Muscle layer of duodenum (tissue), 2 donors: ENCODE data around the gene HSPB9.
"Not testable (repeated sequence)": the region's sequence is repeated elsewhere in the genome, so short reads cannot be mapped to it uniquely, and the experiment has no call there.

ENCODE experiments used
- H3K27ac ChIP-seq: one replicate; pipeline ENCODE4 v1.7.0; 2013; ENCODE audit warnings: mild to moderate bottlenecking, low read length
- H3K27me3 ChIP-seq: one replicate; pipeline ENCODE4 v1.7.0; 2013; ENCODE audit warnings: low read depth, mild to moderate bottlenecking, control low read depth, low read length
- H3K36me3 ChIP-seq, 2 donors: one replicate each; pipeline ENCODE4 v1.7.0; 2013; ENCODE audit warnings: low read length in 2 of 2, control low read depth in 1 of 2, mild to moderate bottlenecking in 1 of 2; ENCODE audit not compliant: insufficient read depth in 2 of 2, control insufficient read depth in 1 of 2
- H3K4me1 ChIP-seq, 2 donors: one replicate each; pipeline ENCODE4 v1.7.0; 2013; ENCODE audit warnings: low read length in 2 of 2, mild to moderate bottlenecking in 2 of 2, control low read depth in 1 of 2, moderate library complexity in 1 of 2; ENCODE audit not compliant: insufficient read depth in 2 of 2, control insufficient read depth in 1 of 2
- H3K4me3 ChIP-seq, 2 donors: one replicate each; pipeline ENCODE4 v1.7.0; 2013; ENCODE audit warnings: low read length in 2 of 2, low read depth in 1 of 2, mild to moderate bottlenecking in 1 of 2
- H3K9me3 ChIP-seq, 2 donors: one replicate each; pipeline ENCODE4 v1.7.0; 2013; ENCODE audit warnings: low read length in 2 of 2, control low read depth in 1 of 2, mild to moderate bottlenecking in 1 of 2; ENCODE audit not compliant: control insufficient read depth in 1 of 2
- donor health status: healthy.

HSPB9 gene

DNA sequence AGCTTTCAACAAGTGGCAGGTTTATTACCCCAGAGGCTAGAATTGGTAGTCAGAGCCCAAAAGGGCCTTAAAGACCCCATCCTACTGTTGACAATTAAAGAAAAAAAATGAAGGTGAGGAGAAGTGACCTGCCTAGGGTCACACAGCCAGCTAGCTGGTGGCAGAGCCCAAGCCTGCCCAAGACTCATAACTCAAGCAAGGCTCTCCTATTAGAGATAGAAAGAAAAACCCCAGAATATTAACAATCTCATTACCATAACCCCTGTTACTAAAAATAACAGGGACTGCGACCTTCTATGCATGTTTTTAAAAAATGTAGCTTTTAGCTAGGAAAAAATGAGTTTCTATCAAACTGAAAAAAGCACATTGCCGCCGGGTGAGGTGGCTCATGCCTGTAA is 14.0 kb downstream of the HSPB9 start:
- H3K27ac ChIP-seq = peak overlapping the region; percentile 66
- no peaks in the 10 kb centered on the region for H3K27me3 ChIP-seq
- peak overlapping the region in 1 of 2 donors; percentile 5 for H3K4me3 ChIP-seq
- peaks cover 35 to 55% of the 10 kb centered on the region in 2 donors for H3K4me1 ChIP-seq
- H3K36me3 ChIP-seq = peaks cover 3 to 5% of the 10 kb centered on the region in 2 donors
- no peaks in the 10 kb centered on the region for H3K9me3 ChIP-seq

DNA sequence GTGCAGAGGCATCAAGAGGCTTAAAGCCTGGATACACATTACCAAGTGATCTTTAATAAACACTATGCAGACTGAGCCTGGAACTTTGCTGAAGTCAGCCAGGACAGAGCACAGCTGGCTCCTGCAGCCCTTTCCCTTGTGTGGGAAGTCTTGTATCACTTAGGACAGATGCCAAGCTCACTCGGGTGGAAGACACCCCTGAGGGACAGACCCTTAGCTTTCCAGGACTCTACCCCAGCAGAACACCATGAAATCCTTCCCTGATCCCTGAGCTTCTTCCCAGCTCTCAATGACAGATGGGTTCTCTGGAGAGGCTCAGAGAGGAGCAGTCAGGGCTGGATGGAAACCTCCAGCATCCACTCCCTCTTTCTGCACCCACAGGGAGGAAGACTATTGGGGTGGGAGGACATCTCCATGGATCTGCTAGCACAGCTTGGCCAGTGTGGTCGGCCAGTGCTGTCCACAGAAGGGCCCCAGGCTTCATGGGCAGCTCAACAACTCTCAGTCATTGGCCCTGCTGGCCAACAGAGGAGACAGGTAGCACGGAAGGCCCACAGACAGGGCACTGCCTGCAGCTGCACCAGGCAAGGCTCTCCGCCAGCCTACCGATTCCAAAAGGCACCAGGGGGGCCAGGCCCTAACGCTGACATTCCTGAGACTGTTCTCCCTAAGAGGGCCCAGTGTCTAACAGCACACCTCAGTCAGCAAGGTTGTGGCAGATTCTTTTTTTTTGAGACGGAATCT is 16.3 kb downstream of the HSPB9 start:
- H3K27ac ChIP-seq = no peak overlapping the region
- H3K27me3 ChIP-seq = no peaks in the 10 kb centered on the region
- H3K9me3 ChIP-seq = no peaks in the 10 kb centered on the region
- H3K4me3 ChIP-seq = no peak overlapping the region
- peaks cover 3 to 5% of the 10 kb centered on the region in 2 donors for H3K36me3 ChIP-seq
- peaks cover 21 to 49% of the 10 kb centered on the region in 2 donors for H3K4me1 ChIP-seq

DNA sequence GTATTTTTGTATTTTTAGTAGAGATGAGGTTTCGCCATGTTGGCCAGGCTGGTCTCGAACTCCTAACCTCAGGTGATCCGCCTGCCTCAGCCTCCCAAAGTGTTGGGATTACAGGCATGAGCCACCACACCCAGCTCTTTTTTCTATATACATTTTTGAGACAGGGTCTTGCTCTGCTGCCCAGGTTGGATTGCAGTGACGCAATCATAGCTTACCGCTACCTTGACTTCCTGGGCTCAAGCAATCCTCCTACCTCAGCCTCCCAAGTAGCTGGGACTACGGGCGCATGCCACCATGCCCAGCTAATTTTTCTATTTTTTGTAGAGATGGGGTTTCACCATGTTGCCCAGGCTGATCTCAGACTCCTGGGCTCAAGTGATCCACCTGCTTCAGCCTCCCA is 18.1 kb downstream of the HSPB9 start:
- H3K27ac ChIP-seq, H3K4me3 ChIP-seq, H3K27me3 ChIP-seq, H3K36me3 ChIP-seq, H3K9me3 ChIP-seq: not testable (repeated sequence)
- peaks cover 15 to 40% of the 10 kb centered on the region in 2 donors for H3K4me1 ChIP-seq

DNA sequence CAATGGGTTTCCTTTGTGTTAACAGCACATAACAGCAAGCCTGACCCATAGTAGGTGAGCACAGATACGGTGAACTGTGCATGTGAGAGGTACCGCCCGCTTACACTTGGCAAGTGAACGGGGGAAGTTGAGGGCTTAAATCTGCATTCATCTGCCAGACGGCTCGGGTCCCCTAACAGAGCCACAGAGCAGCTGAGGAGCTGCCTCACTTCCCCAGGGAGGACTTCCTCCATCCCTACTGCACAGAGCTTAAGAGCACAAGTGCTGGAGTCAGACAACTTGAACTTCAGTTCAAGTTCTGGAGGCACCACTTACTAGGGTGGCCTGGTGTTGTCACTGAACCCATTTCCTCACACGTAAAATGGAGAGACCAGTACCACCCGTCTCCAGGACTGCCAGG is 18.8 kb downstream of the HSPB9 start:
- no peaks in the 10 kb centered on the region for H3K27me3 ChIP-seq
- peaks cover 14 to 33% of the 10 kb centered on the region in 2 donors for H3K4me1 ChIP-seq
- no peaks in the 10 kb centered on the region for H3K9me3 ChIP-seq
- H3K27ac ChIP-seq = no peak overlapping the region
- no peak overlapping the region for H3K4me3 ChIP-seq
- H3K36me3 ChIP-seq = peaks cover 5 to 8% of the 10 kb centered on the region in 2 donors

DNA sequence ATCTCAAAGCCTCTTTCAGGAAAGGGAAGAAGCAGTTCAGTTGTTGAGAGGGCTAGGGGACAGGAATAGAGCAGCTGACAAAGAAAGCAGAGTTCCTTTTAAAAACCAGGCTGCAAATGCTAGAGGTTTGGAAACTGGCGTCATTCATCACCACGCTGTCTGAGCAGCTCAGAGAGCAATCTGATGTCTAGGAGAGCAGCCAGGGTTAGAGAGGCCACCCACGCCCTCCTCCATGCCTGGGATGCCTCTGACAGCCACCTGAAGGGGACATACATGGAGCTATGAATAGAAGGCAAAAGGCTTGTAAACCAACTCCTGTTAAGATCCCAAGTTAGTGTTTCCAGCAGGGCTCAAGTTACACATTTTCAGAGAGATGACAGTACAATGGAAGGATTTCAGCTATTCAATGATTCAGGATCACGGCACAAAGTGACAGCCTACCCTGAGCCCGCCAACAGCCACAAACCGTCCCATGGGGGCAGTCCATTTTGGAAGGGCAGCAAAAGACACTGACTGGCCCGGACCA is 19.8 kb downstream of the HSPB9 start:
- Histone ChIP-seq H3K27ac (no peak overlapping the region), H3K27me3 (no peaks in the 10 kb centered on the region), H3K36me3 (peaks cover 5 to 11% of the 10 kb centered on the region in 2 donors), H3K9me3 (no peaks in the 10 kb centered on the region), H3K4me1 (peaks cover 14 to 27% of the 10 kb centered on the region in 2 donors), H3K4me3 (no peak overlapping the region)

DNA sequence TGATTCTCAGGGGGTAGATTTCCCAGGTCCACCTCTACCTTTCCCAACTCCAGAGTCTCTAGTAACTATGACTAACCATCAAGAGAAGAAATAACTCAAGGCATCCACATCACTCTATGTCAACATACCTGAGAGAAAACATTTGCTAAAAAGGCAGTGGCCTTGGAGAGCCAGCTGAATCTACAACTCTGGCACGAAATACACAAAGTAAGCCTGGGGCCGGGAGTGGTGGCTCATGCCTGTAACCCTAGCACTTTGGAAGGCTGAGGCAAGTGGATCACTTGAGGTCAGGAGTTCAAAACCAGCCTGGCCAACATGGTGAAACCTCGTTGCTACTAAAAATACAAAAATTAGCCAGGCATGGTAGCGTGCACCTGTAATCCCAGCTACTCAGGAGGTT is 20.5 kb downstream of the HSPB9 start:
- H3K4me3 ChIP-seq, H3K27ac ChIP-seq, H3K27me3 ChIP-seq, H3K9me3 ChIP-seq: not testable (repeated sequence)
- peaks cover 5 to 11% of the 10 kb centered on the region in 2 donors for H3K36me3 ChIP-seq
- peaks cover 11 to 23% of the 10 kb centered on the region in 2 donors for H3K4me1 ChIP-seq

DNA sequence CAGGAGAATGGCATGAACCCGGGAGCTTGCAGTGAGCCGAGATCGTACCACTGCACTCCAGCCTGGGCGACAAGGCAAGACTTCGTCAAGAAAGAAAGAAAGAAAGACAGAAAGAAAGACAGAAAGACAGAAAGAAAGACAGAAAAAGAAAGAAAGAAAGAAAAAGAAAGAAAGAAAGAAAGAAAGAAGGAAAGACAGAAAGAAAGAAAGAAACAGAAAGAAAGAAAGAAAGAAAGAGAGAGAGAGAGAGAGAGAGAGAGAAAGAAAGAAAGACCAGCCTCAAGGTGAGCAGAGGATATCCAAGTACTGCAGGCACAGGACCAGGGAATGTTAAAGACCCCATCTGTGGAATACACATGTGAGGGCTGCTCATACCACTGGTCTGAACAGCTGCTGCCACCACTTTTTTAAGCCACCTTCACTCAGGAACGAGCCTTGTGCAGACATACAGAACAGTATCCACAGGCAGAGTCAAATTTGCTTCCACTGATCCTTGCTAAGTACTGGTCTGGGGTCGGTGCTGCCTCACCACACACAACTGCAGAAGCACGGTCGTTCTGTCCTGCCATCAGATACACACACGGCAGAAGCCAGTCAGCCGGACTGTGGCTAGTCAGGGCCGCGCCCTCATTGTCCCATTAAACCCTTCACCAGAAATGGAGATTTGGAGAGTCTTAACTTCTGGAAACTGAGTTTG is 24.5 kb downstream of the HSPB9 start:
- H3K36me3 ChIP-seq = peaks cover 0 to 15% of the 10 kb centered on the region in 2 donors

DNA sequence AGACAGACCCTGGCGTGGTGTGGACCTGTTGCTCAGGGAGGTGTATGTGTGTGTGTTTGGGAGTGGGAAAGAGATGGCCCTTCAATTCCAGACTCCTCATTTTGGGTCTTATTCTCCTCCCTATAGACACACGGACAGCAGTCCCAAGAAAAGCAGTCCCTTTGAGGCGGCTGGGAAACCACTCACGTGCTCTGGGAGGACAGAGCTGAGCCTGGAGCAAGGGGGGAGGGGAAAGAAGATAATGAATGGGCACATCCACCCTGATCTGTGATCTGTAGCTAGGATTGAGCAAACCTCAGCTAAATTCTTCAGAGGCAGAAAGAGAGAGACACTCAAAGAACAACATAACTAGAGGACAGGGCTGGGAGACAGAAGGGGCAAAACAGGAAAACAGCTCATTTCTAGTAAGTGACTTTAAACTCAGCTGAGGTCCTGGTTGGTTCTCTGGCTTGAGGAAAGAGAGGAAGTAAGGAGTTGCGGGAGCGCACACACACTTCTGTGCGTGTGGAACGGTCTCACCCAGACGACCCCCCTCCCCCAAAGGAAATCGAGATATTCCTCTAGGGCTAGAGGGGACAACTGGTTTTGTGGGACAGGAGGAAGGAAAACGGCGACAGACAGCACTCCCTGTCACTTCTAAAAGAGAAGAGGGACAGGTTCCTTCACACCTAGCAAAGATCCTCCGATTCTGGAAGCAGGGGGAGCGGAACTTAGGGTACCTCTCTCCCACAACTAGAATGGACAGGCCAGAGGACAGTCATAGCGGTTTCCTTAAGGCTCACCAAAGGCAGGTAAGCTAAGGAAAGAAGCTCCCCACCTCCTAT is 31.5 kb downstream of the HSPB9 start:
- Histone ChIP-seq H3K27ac (peak overlapping the region; percentile 94), H3K4me1 (peaks cover 10 to 25% of the 10 kb centered on the region in 2 donors), H3K4me3 (peak overlapping the region; percentile 99 to 100), H3K36me3 (peaks cover 0 to 3% of the 10 kb centered on the region in 2 donors), H3K27me3 (no peaks in the 10 kb centered on the region), H3K9me3 (no peaks in the 10 kb centered on the region)

More for the DNA sequence above, 24.5 kb downstream of the HSPB9 start:
- H3K27me3 ChIP-seq = no peaks in the 10 kb centered on the region
- H3K4me1 ChIP-seq = peaks cover 0 to 12% of the 10 kb centered on the region in 2 donors
- H3K27ac ChIP-seq = no peak overlapping the region
- H3K9me3 ChIP-seq = no peaks in the 10 kb centered on the region
- H3K4me3 ChIP-seq = no peak overlapping the region

DNA sequence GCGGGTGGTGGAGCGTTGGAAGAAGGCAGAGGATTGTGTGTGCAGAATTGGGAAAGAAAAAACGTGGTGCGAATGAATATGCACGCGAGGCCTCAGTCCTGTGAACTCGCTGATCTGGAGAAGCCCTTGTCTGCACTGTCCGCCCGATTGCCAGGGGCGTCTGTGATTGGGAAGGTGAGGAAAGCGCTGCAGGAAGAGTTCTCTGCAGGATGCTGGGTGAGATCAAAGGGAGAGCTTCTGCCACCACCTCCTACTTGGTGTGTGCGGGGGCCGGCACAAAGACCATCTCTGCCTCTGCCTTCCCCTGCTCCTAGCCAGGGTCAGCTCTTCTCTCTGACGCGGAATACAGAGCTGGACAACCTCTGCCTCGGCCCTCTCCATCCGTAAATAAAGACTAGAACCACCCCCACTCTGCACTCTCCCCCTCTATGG is 33.0 kb downstream of the HSPB9 start:
- Histone ChIP-seq H3K4me3 (peak overlapping the region; percentile 55 to 99), H3K4me1 (peaks cover 10 to 22% of the 10 kb centered on the region in 2 donors), H3K36me3 (peaks cover 0 to 3% of the 10 kb centered on the region in 2 donors), H3K27me3 (no peaks in the 10 kb centered on the region), H3K27ac (no peak overlapping the region), H3K9me3 (no peaks in the 10 kb centered on the region)

DNA sequence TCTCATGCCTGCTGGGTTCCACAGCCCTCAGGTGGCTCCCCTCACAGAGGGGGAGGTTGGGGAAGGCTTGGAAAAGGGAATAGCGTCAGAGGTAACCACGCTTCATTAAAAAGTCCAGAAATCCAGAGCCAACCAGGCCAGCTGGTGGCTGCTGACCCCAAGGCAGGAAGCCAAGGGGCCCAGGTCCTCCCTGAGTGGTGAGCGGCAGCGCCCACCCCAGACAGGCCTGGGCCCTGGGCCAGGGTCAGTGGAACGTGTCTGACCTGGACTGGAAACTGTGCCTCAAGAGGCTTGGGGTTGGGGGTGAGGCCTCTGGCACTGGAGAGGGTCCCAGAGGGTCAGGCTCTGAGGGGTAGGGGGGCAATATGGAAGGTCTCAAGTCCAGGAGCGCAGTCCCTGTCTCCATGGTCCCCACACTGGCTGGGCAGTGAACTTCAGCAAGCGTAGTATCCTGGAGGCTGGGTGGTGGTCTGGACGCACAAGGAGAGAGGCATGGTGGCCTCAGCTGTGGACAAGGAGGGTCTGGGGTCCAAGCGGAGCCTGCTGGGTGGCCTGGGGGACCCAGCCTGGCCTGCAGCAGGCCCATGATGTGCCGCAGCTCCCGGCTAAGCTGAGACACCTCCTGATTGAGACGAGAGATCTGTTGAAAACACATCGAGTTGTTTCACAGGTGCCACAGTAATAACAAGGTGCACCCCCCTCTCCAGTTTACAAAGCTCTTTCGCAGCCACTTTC is 37.4 kb downstream of the HSPB9 start:
- Histone ChIP-seq H3K27me3 (no peaks in the 10 kb centered on the region), H3K4me3 (no peak overlapping the region), H3K36me3 (no peaks in the 10 kb centered on the region), H3K27ac (no peak overlapping the region), H3K9me3 (no peaks in the 10 kb centered on the region), H3K4me1 (no peaks in the 10 kb centered on the region)
